GF-D8 (cell line): ENCODE data around the gene SGSH.

Experiments
- DNase-seq: peaks from one replicate; lab custom pipeline; 2025; lab: John Stamatoyannopoulos, UW

The SGSH gene

GRCh38 chr17:80183581-80184422 is 36.3 kb downstream of the SGSH start:
- no peak for DNase-seq

DNA sequence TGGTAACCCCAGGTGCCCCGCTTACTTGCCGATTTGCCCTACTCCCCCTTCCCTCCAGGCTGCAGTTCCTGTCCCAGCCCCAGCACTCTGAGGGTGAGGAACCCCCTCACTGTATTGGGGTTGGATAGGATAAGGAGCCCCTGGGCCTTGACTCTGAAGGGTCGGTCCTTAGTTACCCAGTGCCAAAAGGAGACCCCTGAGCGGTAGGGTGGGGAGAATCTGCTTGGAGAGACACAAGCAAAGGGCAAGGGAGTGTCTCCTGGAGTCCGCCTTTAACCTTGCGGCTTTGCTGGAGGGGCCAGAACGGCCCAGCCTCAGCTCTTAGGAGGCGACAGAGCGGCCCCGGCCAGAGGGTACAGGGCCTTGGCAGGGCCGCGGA is 37.3 kb downstream of the SGSH start:
- DNase-seq = no peak

GRCh38 chr17:80182118-80182844 is 37.9 kb downstream of the SGSH start:
- no peak for DNase-seq

GRCh38 chr17:80181431-80181830 is 38.7 kb downstream of the SGSH start:
- DNase-seq = no peak

DNA sequence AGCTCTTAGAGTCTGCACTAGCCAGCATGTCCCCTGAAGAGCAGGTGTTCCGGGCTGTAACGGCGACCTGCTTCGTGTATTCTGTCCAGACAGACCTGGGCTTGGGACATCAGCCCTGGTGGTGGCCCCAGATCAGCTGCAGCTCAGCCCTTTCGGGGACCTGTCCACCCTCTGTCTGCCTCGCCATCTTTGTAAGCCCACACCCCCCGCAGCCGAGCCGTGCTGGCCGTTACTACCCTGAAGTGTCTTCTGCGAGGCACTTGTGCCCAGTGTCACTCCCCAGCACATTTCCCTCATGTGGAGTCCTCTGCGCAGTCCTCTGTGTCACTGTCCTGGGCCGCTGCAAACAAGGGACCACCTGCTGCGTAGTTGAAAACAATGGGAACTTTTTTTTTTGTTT is 39.9 kb downstream of the SGSH start:
- DNase-seq = no peak

- DNase-seq = no peak
These were observed 42.0 kb downstream of the SGSH start for GRCh38 chr17:80177986-80178595.

GRCh38 chr17:80176757-80177156 is 43.4 kb downstream of the SGSH start:
- no peak for DNase-seq

- DNase-seq = no peak
These were observed 46.2 kb downstream of the SGSH start for GRCh38 chr17:80173916-80174315.

- DNase-seq = no peak
These were observed 47.0 kb downstream of the SGSH start for GRCh38 chr17:80173126-80173525.

DNA sequence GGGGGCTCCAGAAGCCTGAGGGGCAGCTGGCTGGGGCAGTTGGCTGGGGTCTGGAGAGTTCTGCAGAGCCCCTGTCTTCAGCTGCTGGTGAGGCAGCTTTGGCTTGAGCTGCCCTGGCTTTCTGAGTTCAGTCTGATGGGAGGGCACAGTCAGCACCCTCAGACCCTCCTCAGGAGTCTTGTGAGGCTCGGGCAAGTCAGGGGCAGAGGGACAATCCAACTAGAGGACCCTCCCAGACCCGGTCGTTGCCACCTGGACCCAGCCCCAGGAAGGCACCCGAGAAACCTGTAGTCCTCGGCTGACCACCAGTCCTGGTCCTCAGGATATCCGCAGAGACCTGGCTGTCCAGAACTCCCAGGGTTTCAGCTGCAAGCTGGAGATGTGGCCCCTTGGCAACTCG is 48.5 kb downstream of the SGSH start:
- no peak for DNase-seq

GRCh38 chr17:80169784-80170500 is 50.2 kb downstream of the SGSH start, which contains the start of gene CARD14:
Gene CARD14 (plus strand): TSS chr17:80170030. CDS start chr17:80181439, 11,409 bp downstream.
- no peak for DNase-seq

GRCh38 chr17:80169107-80169506 is 51.0 kb downstream of the SGSH start:
- DNase-seq = no peak

DNA sequence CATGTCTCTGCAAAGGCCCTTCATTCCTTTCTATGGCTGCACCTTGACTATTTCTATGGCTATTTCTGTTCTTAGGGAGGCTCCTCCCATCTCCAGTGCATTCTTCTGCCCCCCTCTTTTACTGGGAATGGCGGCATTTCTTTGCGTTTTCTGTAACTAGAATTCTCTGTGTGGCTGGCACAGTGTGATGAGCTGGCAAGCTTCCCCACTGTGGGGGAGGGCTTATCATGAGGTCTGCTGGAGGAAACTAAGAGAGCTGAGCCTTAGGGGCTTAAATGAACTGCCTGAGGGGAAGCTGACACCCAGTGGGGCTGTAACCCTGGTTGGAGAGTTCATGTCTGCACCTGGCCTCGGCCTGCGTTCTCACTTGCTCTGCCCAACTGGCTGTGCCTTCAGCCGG is 51.8 kb downstream of the SGSH start:
- no peak for DNase-seq

- DNase-seq = no peak
These were observed 53.7 kb downstream of the SGSH start for GRCh38 chr17:80166446-80166845.

DNA sequence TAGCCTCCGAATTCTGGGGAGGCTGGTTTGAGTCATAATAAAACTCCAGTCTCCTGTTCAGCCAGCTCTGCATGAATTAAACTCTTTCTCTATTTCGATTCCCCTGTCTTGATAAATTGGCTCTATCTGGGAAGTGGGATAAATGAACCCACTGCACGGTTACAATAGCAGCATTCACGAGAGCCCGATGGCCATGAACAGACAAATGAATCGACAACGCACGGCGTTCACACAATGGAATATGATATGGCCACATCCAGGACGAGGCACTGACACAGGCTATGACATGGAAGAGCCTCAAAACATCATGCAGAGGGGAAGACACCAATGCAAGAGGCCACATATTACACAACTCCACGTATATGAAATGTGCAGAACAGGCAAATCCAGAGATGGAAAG is 55.9 kb downstream of the SGSH start:
- no peak for DNase-seq

DNA sequence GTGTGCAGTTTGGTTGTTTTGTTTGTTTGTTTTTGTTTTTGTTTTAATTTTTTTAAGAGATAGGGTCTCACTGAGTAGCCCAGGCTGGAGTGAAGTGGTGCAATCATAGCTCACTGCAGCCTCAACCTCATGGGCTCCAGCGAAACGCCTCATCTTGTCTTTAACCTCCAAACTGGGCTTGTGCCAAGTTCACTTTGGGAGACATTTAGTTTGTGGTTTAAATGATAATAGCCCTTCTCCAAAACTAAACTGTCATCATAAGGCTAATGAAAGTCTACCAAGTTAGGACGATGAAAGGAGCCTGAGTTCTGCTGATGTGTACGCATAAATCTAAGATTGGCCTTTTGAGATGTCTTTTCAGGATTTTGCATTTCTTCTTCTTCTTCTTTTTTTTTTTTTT is 56.8 kb downstream of the SGSH start:
- DNase-seq = no peak

- DNase-seq = no peak
These were observed 59.6 kb downstream of the SGSH start for GRCh38 chr17:80160536-80160935.
